GM18861 (cell line): ENCODE measurements around the gene TRPV2.
A peak's percentile ranks its signal among the peaks of the same experiment; 100 is the strongest.

Experiments
- ATAC-seq: cut with Tn5 transposase; IDR thresholded peaks from one replicate; pipeline ENCODE4 v1.9.1; 2021; ENCODE audit not compliant: unreplicated experiment

TRPV2 gene

GRCh38 chr17:16406742-16407674 is 8.4 kb upstream of the TRPV2 start:
- ATAC-seq = no peak

- ATAC-seq = peak; percentile 79
Observed at GRCh38 chr17:16407911-16408588, 7.3 kb upstream of the TRPV2 start.

DNA sequence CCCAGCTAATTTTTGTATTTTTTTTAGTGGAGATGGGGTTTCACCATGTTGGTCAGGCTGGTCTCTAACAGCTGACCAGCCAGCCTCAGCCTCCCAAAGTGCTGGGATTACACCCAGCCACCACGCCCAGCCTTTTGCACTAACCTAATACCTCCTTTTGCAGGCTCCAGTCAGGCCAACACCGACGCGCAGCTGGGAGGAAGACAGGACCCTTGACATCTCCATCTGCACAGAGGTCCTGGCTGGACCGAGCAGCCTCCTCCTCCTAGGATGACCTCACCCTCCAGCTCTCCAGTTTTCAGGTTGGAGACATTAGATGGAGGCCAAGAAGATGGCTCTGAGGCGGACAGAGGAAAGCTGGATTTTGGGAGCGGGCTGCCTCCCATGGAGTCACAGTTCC is 2.0 kb downstream of the TRPV2 start:
- ATAC-seq = no peak

- ATAC-seq = no peak
Observed at GRCh38 chr17:16417896-16418684, 2.7 kb downstream of the TRPV2 start.

DNA sequence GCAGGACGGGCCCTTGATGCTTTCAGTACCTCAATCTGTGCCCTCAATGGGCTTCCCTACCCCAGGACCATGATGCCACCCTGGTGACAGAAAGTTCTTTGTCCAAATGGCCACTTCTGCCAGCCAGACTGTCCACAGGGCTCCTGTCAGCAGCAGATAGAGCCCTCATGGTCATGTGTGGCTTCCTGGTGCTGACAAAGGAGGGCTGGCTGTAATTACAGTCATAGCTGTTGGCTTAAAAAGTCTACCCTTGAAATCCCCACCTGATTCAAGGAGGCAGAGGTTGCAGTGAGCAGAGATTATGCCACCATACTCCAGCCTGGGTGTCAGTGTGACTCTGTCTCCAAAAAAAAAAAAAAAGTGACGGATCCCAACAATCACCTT is 3.3 kb downstream of the TRPV2 start:
- no peak for ATAC-seq

DNA sequence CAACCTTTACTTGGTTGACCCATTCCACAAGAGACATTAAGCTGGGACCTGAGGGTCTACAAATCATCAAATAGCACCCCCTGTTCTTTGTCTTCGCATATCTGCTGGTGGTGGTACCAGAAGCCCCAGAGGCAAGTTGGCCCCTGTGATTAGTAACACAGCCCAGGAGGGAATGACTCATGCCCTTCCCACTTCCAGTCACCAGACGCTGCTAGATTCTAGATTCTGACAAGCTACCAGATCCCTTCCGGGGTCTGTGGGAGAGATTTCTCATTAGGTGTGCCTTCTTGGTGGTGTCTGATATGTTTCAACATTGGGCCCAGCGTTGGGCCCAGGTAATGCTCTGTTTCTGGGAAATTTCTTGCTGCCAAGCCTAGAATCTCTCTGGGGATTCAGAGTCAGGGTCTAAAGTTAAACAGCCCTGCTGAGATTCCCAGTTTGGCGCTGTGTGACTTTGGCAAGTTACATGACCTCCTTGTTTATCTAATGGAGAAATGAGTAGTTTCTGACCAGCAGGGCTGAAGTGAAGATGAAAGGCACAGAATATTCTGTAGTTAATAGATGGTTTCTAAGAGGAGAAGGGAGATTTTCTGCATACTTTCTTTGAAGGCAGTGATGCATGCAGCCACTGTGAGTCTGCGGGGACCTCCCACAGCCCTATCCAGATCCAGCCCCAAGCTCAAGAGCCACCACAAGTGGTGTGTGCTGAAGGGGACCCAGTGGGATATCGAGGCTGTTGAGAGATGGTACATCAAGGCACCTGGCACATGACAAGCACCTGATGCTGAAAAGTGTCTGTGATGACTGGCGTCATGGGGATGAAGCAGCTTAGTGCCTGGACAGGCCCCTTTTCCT is 3.9 kb downstream of the TRPV2 start:
- ATAC-seq = no peak

GRCh38 chr17:16419929-16420271 is 4.5 kb downstream of the TRPV2 start:
- ATAC-seq = no peak

DNA sequence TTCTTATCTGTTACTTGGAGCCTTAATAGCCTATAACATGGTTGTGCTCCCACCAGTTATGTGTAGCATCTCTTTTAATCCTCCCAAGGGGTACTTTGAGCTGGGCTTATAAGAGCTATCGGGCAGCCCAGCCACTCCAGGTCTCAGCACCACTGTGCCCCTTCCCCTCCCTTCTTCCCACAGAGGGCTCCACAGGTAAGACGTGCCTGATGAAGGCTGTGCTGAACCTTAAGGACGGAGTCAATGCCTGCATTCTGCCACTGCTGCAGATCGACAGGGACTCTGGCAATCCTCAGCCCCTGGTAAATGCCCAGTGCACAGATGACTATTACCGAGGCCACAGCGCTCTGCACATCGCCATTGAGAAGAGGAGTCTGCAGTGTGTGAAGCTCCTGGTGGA is 7.0 kb downstream of the TRPV2 start:
- no peak for ATAC-seq

GRCh38 chr17:16423226-16423872 is 8.0 kb downstream of the TRPV2 start:
- ATAC-seq = no peak

- ATAC-seq = no peak
Observed at GRCh38 chr17:16425202-16425601, 9.8 kb downstream of the TRPV2 start.

DNA sequence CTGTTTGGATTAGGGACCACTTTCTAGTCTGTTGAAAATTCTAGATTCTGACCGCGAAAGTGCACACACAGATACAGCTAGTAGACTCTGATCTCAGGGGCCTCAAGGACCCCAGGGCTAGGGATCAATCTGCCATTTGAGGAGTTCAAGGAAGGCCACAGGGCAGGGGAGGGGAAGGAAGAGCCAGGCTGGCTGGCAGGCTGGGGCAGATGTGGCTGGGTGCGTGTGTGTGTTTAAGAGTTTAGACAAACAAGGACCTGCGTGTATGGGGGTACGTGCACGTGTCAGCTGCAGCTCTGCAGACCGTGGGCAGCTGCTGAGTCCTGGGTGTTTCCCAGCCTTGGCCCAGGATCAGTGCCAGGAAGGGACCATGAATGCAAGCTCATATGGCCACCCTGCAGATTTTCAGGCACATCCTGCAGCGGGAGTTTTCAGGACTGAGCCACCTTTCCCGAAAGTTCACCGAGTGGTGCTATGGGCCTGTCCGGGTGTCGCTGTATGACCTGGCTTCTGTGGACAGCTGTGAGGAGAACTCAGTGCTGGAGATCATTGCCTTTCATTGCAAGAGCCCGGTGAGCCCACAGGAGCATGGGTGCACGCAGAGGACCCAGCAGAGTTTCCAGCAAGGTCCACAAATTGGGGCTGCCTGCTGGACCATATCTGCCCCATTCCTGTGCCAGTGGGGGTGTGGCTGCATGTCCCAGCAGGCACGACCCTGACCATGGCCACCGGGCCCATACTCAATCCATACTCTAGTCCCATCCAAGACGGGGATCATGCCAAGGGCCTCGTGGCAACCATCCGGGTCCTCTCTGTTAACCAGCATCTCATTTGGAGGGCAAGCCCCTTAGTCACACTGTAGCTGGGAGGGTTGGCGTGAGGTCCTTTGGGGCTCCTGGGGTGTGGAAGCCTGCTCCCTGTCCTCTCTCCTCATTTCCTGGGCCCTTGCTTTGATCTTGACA is 10.6 kb downstream of the TRPV2 start:
- ATAC-seq = no peak

DNA sequence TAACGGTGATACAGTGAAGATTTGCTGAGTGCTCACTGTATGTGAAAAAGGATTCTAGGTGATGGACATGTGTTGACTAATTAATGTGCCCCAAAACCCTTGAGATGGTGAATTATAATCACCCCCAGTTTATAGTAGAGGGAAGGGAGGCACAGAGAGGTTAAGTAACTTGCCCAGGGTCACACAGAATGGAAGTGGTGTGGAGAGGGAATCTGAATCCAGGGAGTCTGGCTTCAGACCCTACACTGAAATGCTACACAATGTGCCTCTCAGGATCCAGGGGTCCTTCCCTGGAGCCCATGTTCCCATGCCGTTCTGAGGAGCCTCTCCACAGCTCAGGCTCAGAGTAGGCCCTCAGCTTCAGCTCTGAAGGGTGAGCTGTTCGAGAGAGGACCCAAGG is 11.6 kb downstream of the TRPV2 start:
- no peak for ATAC-seq

GRCh38 chr17:16428098-16428882 is 12.9 kb downstream of the TRPV2 start:
- peak; percentile 42 for ATAC-seq

DNA sequence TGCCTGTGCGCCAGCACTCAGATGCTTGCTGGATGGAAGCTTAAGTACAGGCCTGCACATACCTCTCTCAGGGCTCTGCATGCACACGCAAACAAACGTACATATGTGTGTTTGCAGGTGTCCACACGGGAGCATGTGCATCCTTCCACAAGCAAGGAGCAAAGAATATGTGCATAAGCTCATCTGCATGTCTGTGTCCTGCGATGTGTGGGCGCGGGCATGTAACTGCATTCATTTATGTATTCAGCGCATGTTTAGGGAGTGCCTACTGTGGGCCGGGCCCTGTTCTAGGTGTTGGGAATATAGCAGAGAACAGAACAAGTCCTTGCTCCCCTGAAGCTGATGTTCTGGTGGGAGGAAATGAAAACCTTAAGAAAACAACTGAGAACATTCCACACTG is 13.7 kb downstream of the TRPV2 start:
- ATAC-seq = no peak

GRCh38 chr17:16430650-16431049 is 15.3 kb downstream of the TRPV2 start:
- no peak for ATAC-seq

GRCh38 chr17:16432017-16432416 is 16.6 kb downstream of the TRPV2 start:
- no peak for ATAC-seq

DNA sequence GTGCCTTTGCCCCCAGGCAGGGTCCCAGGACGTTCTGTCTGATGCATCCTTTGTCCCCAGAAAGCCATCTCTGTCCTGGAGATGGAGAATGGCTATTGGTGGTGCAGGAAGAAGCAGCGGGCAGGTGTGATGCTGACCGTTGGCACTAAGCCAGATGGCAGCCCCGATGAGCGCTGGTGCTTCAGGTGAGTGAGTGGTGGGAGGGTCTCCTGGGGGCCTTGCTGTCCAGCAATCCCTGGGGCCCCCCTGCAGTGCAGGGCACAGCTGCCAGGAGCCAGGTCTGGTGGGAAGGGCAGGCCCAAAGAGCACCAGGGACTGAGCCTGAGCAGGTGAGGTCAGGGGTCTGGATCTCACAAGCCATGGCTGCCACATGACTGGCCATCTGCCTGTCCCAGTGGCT is 18.1 kb downstream of the TRPV2 start:
- no peak for ATAC-seq

GRCh38 chr17:16434662-16435061 is 19.3 kb downstream of the TRPV2 start:
- no peak for ATAC-seq
